K562 (cell line): ENCODE measurements around the gene UNKL. TPM values are rescaled to one million over a fixed set of nuclear protein-coding genes. Genes with fewer than 3 reads are reported as not detected.

Experiments
- CAMTA2 ChIP-seq: fragments of 250-450 bp; sonication (Bioruptor Pico); conservative IDR thresholded peaks from 2 replicates; pipeline ENCODE4 v1.5.1; 2022
- CBX2 ChIP-seq: fragments of 200-600 bp; sonication (generic); IDR thresholded peaks from one replicate; pipeline ENCODE4 v1.6.1; 2012; ENCODE audit warnings: mild to moderate bottlenecking, low read length, inconsistent platforms; ENCODE audit not compliant: insufficient read depth, poor library complexity, severe bottlenecking
- CLOCK ChIP-seq: fragments of 250-450 bp; sonication (Bioruptor Pico); IDR thresholded peaks from 2 replicates; pipeline ENCODE4 v1.4.0; 2020; ENCODE audit warnings: mild to moderate bottlenecking, moderate library complexity, borderline replicate concordance
- DNMT1 ChIP-seq: fragments of 450-650 bp; IDR thresholded peaks from 2 replicates; pipeline ENCODE4 v1.6.1; 2016; ENCODE audit warnings: antibody characterized with exemption, mild to moderate bottlenecking
- E4F1 ChIP-seq: fragments of 250-450 bp; sonication (Bioruptor Pico); IDR thresholded peaks from 2 replicates; pipeline ENCODE4 v1.5.0; 2021; ENCODE audit warnings: mild to moderate bottlenecking, borderline replicate concordance
- ELF1 ChIP-seq: fragments of 200-800 bp; sonication (Bioruptor generic); IDR thresholded peaks from 2 replicates; pipeline ENCODE4 v1.6.1; 2016; ENCODE audit warnings: missing genetic modification characterization, missing compliant biosample characterization
- EP400 ChIP-seq: fragments of 450-650 bp; IDR thresholded peaks from 2 replicates; pipeline ENCODE4 v1.6.1; 2017; ENCODE audit warnings: antibody characterized with exemption, mild to moderate bottlenecking, moderate library complexity
- HIVEP1 ChIP-seq: fragments of 250-450 bp; sonication (Bioruptor Pico); IDR thresholded peaks from 2 replicates; pipeline ENCODE4 v1.4.0; 2020; ENCODE audit warnings: mild to moderate bottlenecking
- HMG20A ChIP-seq: fragments of 450-650 bp; formaldehyde crosslinking; conservative IDR thresholded peaks from 2 replicates; pipeline ENCODE4 v1.4.0; 2020; ENCODE audit warnings: mild to moderate bottlenecking, mixed read lengths
- HNRNPH1 ChIP-seq: fragments of 200-400 bp; formaldehyde crosslinking; optimal IDR thresholded peaks from 2 replicates; pipeline ENCODE3; 2017; ENCODE audit warnings: low read depth, mild to moderate bottlenecking, low read length, moderate library complexity
- MAX ChIP-seq: sonication (generic); formaldehyde crosslinking; IDR thresholded peaks from 2 replicates; pipeline ENCODE4 v1.9.0; 2022; ENCODE audit warnings: mild to moderate bottlenecking, missing genetic modification reagents
- MYBL2 ChIP-seq, 2 experiments: fragments of 450-650 bp in 1 of 2; sonication (generic) in 1 of 2; formaldehyde crosslinking in 1 of 2; IDR thresholded peaks; 2 replicates each; pipeline versions ENCODE4 v1.6.1 to v1.8.1; 2017 to 2022; ENCODE audit warnings: borderline replicate concordance in 1 of 2, inconsistent platforms in 1 of 2, low read depth in 1 of 2, mild to moderate bottlenecking in 1 of 2, missing genetic modification reagents in 1 of 2, moderate library complexity in 1 of 2
- NCOR1 ChIP-seq: fragments of 450-650 bp; IDR thresholded peaks from 2 replicates; pipeline ENCODE4 v1.6.1; 2016; ENCODE audit warnings: mild to moderate bottlenecking, moderate library complexity
- NR3C1 ChIP-seq: sonication (generic); formaldehyde crosslinking; IDR thresholded peaks from 2 replicates; pipeline ENCODE4 v1.8.1; 2022; ENCODE audit warnings: missing genetic modification reagents
- TBP ChIP-seq: optimal IDR thresholded peaks from 2 replicates; pipeline ENCODE3; 2011; ENCODE audit warnings: low read depth, low read length, improper control_type of control experiment
- TFAP4 ChIP-seq: sonication (generic); formaldehyde crosslinking; IDR thresholded peaks from 2 replicates; pipeline ENCODE4 v1.8.0; 2022; ENCODE audit warnings: missing genetic modification reagents, mild to moderate bottlenecking, moderate library complexity, borderline replicate concordance
- TRIM25 ChIP-seq: fragments of 450-650 bp; IDR thresholded peaks from 2 replicates; pipeline ENCODE4 v1.7.0; 2016; ENCODE audit warnings: borderline replicate concordance
- ZNF316 ChIP-seq: fragments of 450-650 bp; IDR thresholded peaks from 2 replicates; pipeline ENCODE4 v1.6.1; 2016
- polyA plus RNA-seq, 8 experiments: library from polyadenylated mRNA; depleted of rRNA in 4 of 8; stranded (reverse) in 5 of 8; unstranded in 3 of 8; fragments of >200 nt; fragmentation: Nextera tagmentation in 2 of 8; fragmentation: Illumina TruSeq in 1 of 8; extraction: Ambion mirVana in 2 of 8; extraction: Trizol in 1 of 8; gene quantifications; 2 replicates each; pipeline versions ENCODE4 v1.2.1 to v1.2.3, GENCODE V29; 2011 to 2014; ENCODE audit warnings: inconsistent platforms in 1 of 8, missing spikeins in 1 of 8
- total RNA-seq, 7 experiments: library from RNA; depleted of rRNA in 6 of 7; stranded (reverse); fragments of >200 nt in 6 of 7; fragmentation: Illumina TruSeq in 2 of 7; extraction: Trizol in 2 of 7; gene quantifications; 2 replicates each; pipeline versions ENCODE4 v1.2.1 to v1.2.3, GENCODE V29; 2011 to 2021; ENCODE audit warnings: low replicate concordance in 1 of 7

UNKL gene
- total and polyA plus RNA-seq, 9 of the 15 experiments (the other 6 are each of a cell fraction or from before 2014, with no cell fraction given), result 0.37 to 30.2 (median 5.1) TPM

- TF ChIP-seq E4F1 (no peak), EP400 (no peak), HIVEP1 (CRISPR knock-in tag) (no peak), CLOCK (CRISPR knock-in tag) (no peak), NR3C1 (CRISPR knock-in tag) (no peak), DNMT1 (no peak), TBP (no peak), ELF1 (tag) (no peak), NCOR1 (no peak), MYBL2 (IDR thresholded peaks at IDR 0.05; ENCODE audit: low read depth) (no peak), MYBL2 (CRISPR knock-in tag; IDR thresholded peaks at IDR 0.05; ENCODE audit: borderline replicate concordance) (no peak), HMG20A (CRISPR knock-in tag) (no peak), HNRNPH1 (no peak), TFAP4 (CRISPR knock-in tag) (peak; percentile 50; the same call in 1 of the 2 replicates), CAMTA2 (CRISPR knock-in tag) (no peak), CBX2 (no peak), TRIM25 (no peak), ZNF316 (no peak), MAX (CRISPR knock-in tag) (peak; percentile 42)
These were observed 596 bp downstream of the UNKL start (continued) for GRCh38 chr16:1413684-1414531.
